Right lobe of liver (tissue), 4 donors: ENCODE data around the gene GPATCH4.

ENCODE experiments used
- CTCF ChIP-seq, 4 donors: fragments of 200-600 bp in 3 of 4; fragments of 450-650 bp in 1 of 4; IDR thresholded peaks; one replicate each; pipeline versions ENCODE4 v1.5.1 to v1.8.0; 2016 to 2022; ENCODE audit warnings: antibody characterized with exemption in 4 of 4, mild to moderate bottlenecking in 2 of 4
- POLR2A ChIP-seq: fragments of 450-650 bp; IDR thresholded peaks from one replicate; pipeline ENCODE4 v1.6.1; 2017; ENCODE audit warnings: antibody characterized with exemption, mild to moderate bottlenecking
- donor health status: DM: no; HTN: no; CAD: no.
- donor health status: DM: no; HTN: no; CAD: no.
- donor health status: DM: no; HTN: yes; CAD: no.

GRCh38 chr1:156600733-156601121, 552 bp downstream of the GPATCH4 start:
- TF ChIP-seq CTCF (IDR thresholded peaks at IDR 0.05) (no peak), POLR2A (no peak)
